CD14-positive monocyte (primary cell): ENCODE results near the gene NT5C1B. TPM values are rescaled to one million over a fixed set of nuclear protein-coding genes. Genes with fewer than 3 reads are reported as not detected.

ENCODE experiments used
- DNase-seq, 3 donors: peaks; one replicate each; pipeline ENCODE4 v3.0.0-alpha.2; 2011 to 2022
- H2AFZ ChIP-seq: 2 replicates; pipeline ENCODE4 v1.6.0; 2012; ENCODE audit warnings: mild to moderate bottlenecking, low read depth, low read length, inconsistent platforms; ENCODE audit not compliant: insufficient read depth, poor library complexity, severe bottlenecking
- H3K27ac ChIP-seq, 2 donors: 1 replicate in 1 of 2; 2 replicates in 1 of 2; pipeline ENCODE4 v1.5.1; 2012 to 2013; ENCODE audit warnings: low read length in 2 of 2, control low read depth in 1 of 2, inconsistent platforms in 1 of 2, low read depth in 1 of 2, mild to moderate bottlenecking in 1 of 2
- H3K27me3 ChIP-seq, 2 donors: one replicate each; pipeline versions ENCODE4 v1.6.0 to v1.6.1; 2011 to 2013; ENCODE audit warnings: low read length in 2 of 2; ENCODE audit not compliant: control insufficient read depth in 2 of 2, insufficient read depth in 2 of 2
- H3K36me3 ChIP-seq, 2 donors: replicated peaks in 1 of 2; 1 replicate in 1 of 2; 2 replicates in 1 of 2; pipeline versions ENCODE4 v1.5.1 to v1.6.1; 2012 to 2013; ENCODE audit warnings: low read length in 2 of 2, control low read depth in 1 of 2, inconsistent platforms in 1 of 2, mild to moderate bottlenecking in 1 of 2; ENCODE audit not compliant: insufficient read depth in 2 of 2, control insufficient read depth in 1 of 2
- H3K4me1 ChIP-seq, 2 donors: 1 replicate in 1 of 2; 2 replicates in 1 of 2; pipeline versions ENCODE4 v1.5.1 to v1.6.1; 2012 to 2013; ENCODE audit warnings: low read length in 2 of 2, control low read depth in 1 of 2, inconsistent platforms in 1 of 2, mild to moderate bottlenecking in 1 of 2, moderate library complexity in 1 of 2; ENCODE audit not compliant: insufficient read depth in 2 of 2, control insufficient read depth in 1 of 2
- H3K4me2 ChIP-seq: replicated peaks from 2 replicates; pipeline ENCODE3; 2012; ENCODE audit warnings: low read length, moderate library complexity, mild to moderate bottlenecking; ENCODE audit not compliant: poor library complexity, severe bottlenecking; ENCODE audit errors: extremely low read depth
- H3K4me3 ChIP-seq, 3 experiments: fragments of 200-600 bp in 1 of 3; sonication (generic) in 1 of 3; replicated peaks in 1 of 3; 1 replicate in 2 of 3; 2 replicates in 1 of 3; pipeline ENCODE4 v1.5.1; 2011 to 2013; ENCODE audit warnings: low read length in 3 of 3, mild to moderate bottlenecking in 3 of 3, control low read depth in 2 of 3, low read depth in 2 of 3, inconsistent platforms in 1 of 3, moderate library complexity in 1 of 3
- H3K79me2 ChIP-seq: 2 replicates; pipeline ENCODE4 v1.6.0; 2012; ENCODE audit warnings: mild to moderate bottlenecking, control low read depth, inconsistent platforms, low read length, moderate library complexity; ENCODE audit not compliant: insufficient read depth
- H3K9ac ChIP-seq: 2 replicates; pipeline ENCODE4 v1.6.0; 2017; ENCODE audit warnings: low read length, mild to moderate bottlenecking; ENCODE audit not compliant: insufficient read depth, poor library complexity, severe bottlenecking
- H3K9me3 ChIP-seq, 2 donors: replicated peaks in 1 of 2; 1 replicate in 1 of 2; 2 replicates in 1 of 2; pipeline versions ENCODE4 v1.5.1 to v1.6.1; 2012 to 2013; ENCODE audit warnings: low read length in 2 of 2, control low read depth in 1 of 2; ENCODE audit not compliant: control insufficient read depth in 1 of 2, insufficient read depth in 1 of 2
- H4K20me1 ChIP-seq: 2 replicates; pipeline ENCODE4 v1.6.0; 2012; ENCODE audit warnings: mild to moderate bottlenecking, low read length, control low read depth, moderate library complexity; ENCODE audit not compliant: insufficient read depth
- H3K27ac Mint-ChIP-seq, 7 donors: one replicate each; pipeline ENCODE4 v1.8.0; 2020; ENCODE audit warnings: mild to moderate bottlenecking in 7 of 7, mixed read lengths in 7 of 7, moderate library complexity in 6 of 7, inconsistent platforms in 2 of 7
- H3K27me3 Mint-ChIP-seq, 3 donors: one replicate each; pipeline ENCODE4 v1.8.0; 2021 to 2022; ENCODE audit warnings: low read depth in 3 of 3, mild to moderate bottlenecking in 3 of 3, mixed read lengths in 3 of 3, moderate library complexity in 3 of 3, inconsistent platforms in 1 of 3
- H3K36me3 Mint-ChIP-seq, 2 donors: one replicate each; pipeline ENCODE4 v1.8.0; 2020; ENCODE audit warnings: mixed read lengths in 2 of 2, inconsistent platforms in 1 of 2, mild to moderate bottlenecking in 1 of 2
- H3K4me1 Mint-ChIP-seq: one replicate; pipeline ENCODE4 v1.8.0; 2020; ENCODE audit warnings: mild to moderate bottlenecking, mixed read lengths
- H3K4me3 Mint-ChIP-seq, 2 donors: one replicate each; pipeline ENCODE4 v1.8.0; 2020; ENCODE audit warnings: mild to moderate bottlenecking in 2 of 2, mixed read lengths in 2 of 2, moderate library complexity in 1 of 2
- H3K9me3 Mint-ChIP-seq, 7 donors: one replicate each; pipeline ENCODE4 v1.8.0; 2020 to 2022; ENCODE audit warnings: mixed read lengths in 7 of 7, mild to moderate bottlenecking in 6 of 7, moderate library complexity in 6 of 7, inconsistent platforms in 2 of 7
- WGBS: methylation state at CpG from one replicate; pipeline ENCODE4 v1.1.5; 2013; ENCODE audit warnings: missing lambda C conversion rate; ENCODE audit not compliant: insufficient coverage; 5-methylcytosine and 5-hydroxymethylcytosine counted together
- intact Hi-C, 2 donors: fragments of 100-400 bp; cut with micrococcal nuclease; formaldehyde crosslinking; loops; one replicate each; pipeline versions ENCODE4 v1.15.0 to v1.15.1; 2023
- polyA plus RNA-seq, 3 donors: library from polyadenylated mRNA; depleted of rRNA in 1 of 3; unstranded in 2 of 3; stranded (reverse) in 1 of 3; fragments of 300-500 nt in 2 of 3; fragments of >200 nt in 1 of 3; fragmentation: Illumina TruSeq in 2 of 3; gene quantifications; 1 replicate in 2 of 3; 2 replicates in 1 of 3; pipeline ENCODE4 v1.2.3, GENCODE V29; 2012 to 2021
- TF ChIP-seq, protein P1 (sequence below): fragments of 200-600 bp; IDR thresholded peaks from one replicate; pipeline ENCODE4 v1.8.0; 2022; ENCODE audit warnings: antibody characterized with exemption, mild to moderate bottlenecking

NT5C1B gene
- polyA plus RNA-seq, 3 donors: not detected

DNA sequence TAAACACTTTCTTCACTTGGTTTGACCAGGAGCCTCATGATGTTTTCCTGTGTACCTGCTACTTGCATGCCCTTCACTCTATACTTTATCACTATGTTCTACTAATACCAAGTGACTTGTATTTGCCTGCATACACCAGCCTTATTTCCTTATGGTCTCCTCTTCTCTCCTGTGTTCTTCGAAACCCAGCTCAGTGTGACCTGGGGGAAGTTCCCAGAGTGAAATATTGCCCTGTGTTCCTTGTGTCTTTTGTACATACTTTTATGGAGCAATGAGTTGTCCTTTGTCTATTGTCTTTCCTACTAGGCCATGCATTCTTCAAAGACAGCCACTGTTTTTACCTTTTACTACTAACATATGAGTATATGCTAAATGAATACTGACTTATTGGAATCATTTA, 567 bp downstream of the NT5C1B start:
- TF ChIP-seq, protein P1, sequence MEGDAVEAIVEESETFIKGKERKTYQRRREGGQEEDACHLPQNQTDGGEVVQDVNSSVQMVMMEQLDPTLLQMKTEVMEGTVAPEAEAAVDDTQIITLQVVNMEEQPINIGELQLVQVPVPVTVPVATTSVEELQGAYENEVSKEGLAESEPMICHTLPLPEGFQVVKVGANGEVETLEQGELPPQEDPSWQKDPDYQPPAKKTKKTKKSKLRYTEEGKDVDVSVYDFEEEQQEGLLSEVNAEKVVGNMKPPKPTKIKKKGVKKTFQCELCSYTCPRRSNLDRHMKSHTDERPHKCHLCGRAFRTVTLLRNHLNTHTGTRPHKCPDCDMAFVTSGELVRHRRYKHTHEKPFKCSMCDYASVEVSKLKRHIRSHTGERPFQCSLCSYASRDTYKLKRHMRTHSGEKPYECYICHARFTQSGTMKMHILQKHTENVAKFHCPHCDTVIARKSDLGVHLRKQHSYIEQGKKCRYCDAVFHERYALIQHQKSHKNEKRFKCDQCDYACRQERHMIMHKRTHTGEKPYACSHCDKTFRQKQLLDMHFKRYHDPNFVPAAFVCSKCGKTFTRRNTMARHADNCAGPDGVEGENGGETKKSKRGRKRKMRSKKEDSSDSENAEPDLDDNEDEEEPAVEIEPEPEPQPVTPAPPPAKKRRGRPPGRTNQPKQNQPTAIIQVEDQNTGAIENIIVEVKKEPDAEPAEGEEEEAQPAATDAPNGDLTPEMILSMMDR: no peak
- no peak overlapping the region for H2AFZ ChIP-seq
- H3K79me2 ChIP-seq: no peaks in the 10 kb centered on the region
- peaks cover 0 to 3% (median 0%) of the 10 kb centered on the region in 3 donors for H3K27me3 Mint-ChIP-seq
- H3K9me3 Mint-ChIP-seq: peaks cover 11 to 29% (median 16%) of the 10 kb centered on the region in 7 donors
- intact Hi-C loops: no loop called here
- no peak overlapping the region for H3K9ac ChIP-seq
- no peaks in the 10 kb centered on the region for H3K4me1 Mint-ChIP-seq
- no peak overlapping the region for H3K4me3 ChIP-seq
- H3K36me3 ChIP-seq: no peaks in the 10 kb centered on the region
- no peak overlapping the region for H3K4me3 Mint-ChIP-seq
- no peak for DNase-seq
- no peak overlapping the region for H3K4me2 ChIP-seq
- WGBS: no CpG with 5 or more reads among the region's 1 CpG
- H3K9me3 ChIP-seq: peaks cover 8 to 28% of the 10 kb centered on the region in 2 donors
- H4K20me1 ChIP-seq: no peaks in the 10 kb centered on the region
- no peak overlapping the region for H3K27ac Mint-ChIP-seq
- H3K27ac ChIP-seq: no peak overlapping the region
- H3K27me3 ChIP-seq: no peaks in the 10 kb centered on the region
- no peaks in the 10 kb centered on the region for H3K4me1 ChIP-seq
- no peaks in the 10 kb centered on the region for H3K36me3 Mint-ChIP-seq

- intact Hi-C loops: no loop called here
- H3K9me3 ChIP-seq: peaks cover 10 to 30% of the 10 kb centered on the region in 2 donors
- no peaks in the 10 kb centered on the region for H4K20me1 ChIP-seq
- DNase-seq: no peak
- TF ChIP-seq, protein P1: no peak
- no peak overlapping the region for H3K4me3 ChIP-seq
- H3K27me3 ChIP-seq: no peaks in the 10 kb centered on the region
- no peaks in the 10 kb centered on the region for H3K4me1 Mint-ChIP-seq
- H3K36me3 Mint-ChIP-seq: no peaks in the 10 kb centered on the region
- no peak overlapping the region for H3K4me3 Mint-ChIP-seq
- no peak overlapping the region for H2AFZ ChIP-seq
- H3K9me3 Mint-ChIP-seq: peaks cover 8 to 29% (median 17%) of the 10 kb centered on the region in 7 donors
- no peaks in the 10 kb centered on the region for H3K36me3 ChIP-seq
- no CpG with 5 or more reads among the region's 1 CpG for WGBS
- H3K27me3 Mint-ChIP-seq: peaks cover 0 to 5% (median 0%) of the 10 kb centered on the region in 3 donors
- no peaks in the 10 kb centered on the region for H3K4me1 ChIP-seq
- no peak overlapping the region for H3K27ac Mint-ChIP-seq
- no peak overlapping the region for H3K9ac ChIP-seq
- no peak overlapping the region for H3K27ac ChIP-seq
- no peak overlapping the region for H3K4me2 ChIP-seq
- H3K79me2 ChIP-seq: no peaks in the 10 kb centered on the region
Measured at GRCh38 chr2:18588049-18588448, 1.3 kb downstream of the NT5C1B start.
